Uterus (tissue), 4 donors: ENCODE measurements around the gene PDE1C. TPM values are rescaled to one million over a fixed set of nuclear protein-coding genes. Genes with fewer than 3 reads are reported as not detected.

Experiments used
- DNase-seq, 2 donors: peaks; one replicate each; pipeline ENCODE4 v3.0.0-alpha.2; 2019 to 2020
- H3K27ac ChIP-seq, 2 donors: fragments of 200-600 bp; sonication (generic); 1 replicate in 1 of 2; 2 replicates in 1 of 2; pipeline ENCODE4 v1.5.1; 2016 to 2018
- H3K27me3 ChIP-seq, 2 donors: fragments of 200-600 bp; sonication (generic); one replicate each; pipeline ENCODE4 v1.5.1; 2018 to 2019; ENCODE audit warnings: control low read depth in 1 of 2
- H3K36me3 ChIP-seq, 2 donors: fragments of 200-600 bp; sonication (generic); one replicate each; pipeline ENCODE4 v1.5.1; 2019; ENCODE audit warnings: control low read depth in 1 of 2
- H3K4me1 ChIP-seq, 2 donors: fragments of 200-600 bp; sonication (generic); one replicate each; pipeline ENCODE4 v1.5.1; 2018 to 2019; ENCODE audit warnings: control low read depth in 1 of 2
- H3K4me3 ChIP-seq, 2 donors: fragments of 200-600 bp; sonication (generic); 1 replicate in 1 of 2; 2 replicates in 1 of 2; pipeline ENCODE4 v1.5.1; 2018 to 2019; ENCODE audit warnings: mild to moderate bottlenecking in 1 of 2
- H3K9me3 ChIP-seq, 2 donors: fragments of 200-600 bp; sonication (generic); one replicate each; pipeline ENCODE4 v1.5.1; 2019; ENCODE audit warnings: control low read depth in 1 of 2
- CTCF ChIP-seq, 4 experiments: fragments of 200-600 bp in 2 of 4; fragments of 450-650 bp in 2 of 4; sonication (generic) in 2 of 4; IDR thresholded peaks; one replicate each; pipeline ENCODE4 v1.5.1; 2016 to 2019; ENCODE audit warnings: antibody characterized with exemption in 4 of 4, mild to moderate bottlenecking in 2 of 4, moderate library complexity in 1 of 4
- POLR2A ChIP-seq, 2 donors: fragments of 450-650 bp; IDR thresholded peaks; one replicate each; pipeline ENCODE4 v1.6.1; 2016; ENCODE audit warnings: antibody characterized with exemption in 2 of 2, mild to moderate bottlenecking in 1 of 2, moderate library complexity in 1 of 2
- intact Hi-C: fragments of 100-400 bp; cut with DNase I; formaldehyde crosslinking; loops from one replicate; pipeline ENCODE4 v1.15.1; 2023; ENCODE audit warnings: low total_unique reads
- total RNA-seq, 4 donors: library from RNA; depleted of rRNA in 3 of 4; stranded (reverse); fragments of >200 nt in 3 of 4; gene quantifications; one replicate each; pipeline versions ENCODE4 v1.1.0 to v1.2.4, GENCODE V29; 2014 to 2023
- donor health status: DM: yes; HTN: yes; CAD: no.

Gene PDE1C
- total RNA-seq, 4 donors from 2014 or later, result 5.9 to 26.4 (median 13.7) TPM

- DNase-seq, result no peak
- H3K4me3 ChIP-seq, result no peak overlapping the region
- intact Hi-C loops, result no loop called here
- no peak overlapping the region for H3K27ac ChIP-seq
- no peaks in the 10 kb centered on the region for H3K9me3 ChIP-seq
- H3K4me1 ChIP-seq, result no peaks in the 10 kb centered on the region
- H3K27me3 ChIP-seq, result no peaks in the 10 kb centered on the region
- TF ChIP-seq CTCF (IDR thresholded peaks at IDR 0.05), result no peak
- TF ChIP-seq POLR2A (IDR thresholded peaks at IDR 0.05), result no peak
- H3K36me3 ChIP-seq, result no peaks in the 10 kb centered on the region
Measured at GRCh38 chr7:32108651-32109050, 38.4 kb upstream of the PDE1C start.

GRCh38 chr7:32104766-32105165 lies 34.6 kb upstream of the PDE1C start:
- intact Hi-C loops, result no loop called here
- no peak for TF ChIP-seq CTCF (IDR thresholded peaks at IDR 0.05)
- Histone ChIP-seq H3K36me3 (no peaks in the 10 kb centered on the region), H3K4me1 (no peaks in the 10 kb centered on the region), H3K4me3 (no peak overlapping the region), H3K9me3 (no peaks in the 10 kb centered on the region), H3K27ac (no peak overlapping the region), H3K27me3 (no peaks in the 10 kb centered on the region)
- DNase-seq, result no peak

GRCh38 chr7:32103361-32103760 lies 33.2 kb upstream of the PDE1C start:
- no peak overlapping the region for H3K4me3 ChIP-seq
- intact Hi-C loops, result no loop called here
- no peaks in the 10 kb centered on the region for H3K36me3 ChIP-seq
- no peaks in the 10 kb centered on the region for H3K27me3 ChIP-seq
- no peaks in the 10 kb centered on the region for H3K4me1 ChIP-seq
- H3K9me3 ChIP-seq, result no peaks in the 10 kb centered on the region
- no peak overlapping the region for H3K27ac ChIP-seq
- TF ChIP-seq POLR2A (IDR thresholded peaks at IDR 0.05), result no peak
- TF ChIP-seq CTCF (IDR thresholded peaks at IDR 0.05), result no peak
- DNase-seq, result no peak

- intact Hi-C loops, result no loop called here
- Histone ChIP-seq H3K4me3 (no peak overlapping the region), H3K4me1 (no peaks in the 10 kb centered on the region), H3K36me3 (no peaks in the 10 kb centered on the region), H3K9me3 (no peaks in the 10 kb centered on the region), H3K27me3 (no peaks in the 10 kb centered on the region), H3K27ac (no peak overlapping the region)
- DNase-seq, result no peak
- no peak for TF ChIP-seq CTCF (IDR thresholded peaks at IDR 0.05)
- TF ChIP-seq POLR2A (IDR thresholded peaks at IDR 0.05), result no peak
Measured at GRCh38 chr7:32102432-32102873, 32.2 kb upstream of the PDE1C start.

- Histone ChIP-seq H3K36me3 (no peaks in the 10 kb centered on the region), H3K27me3 (no peaks in the 10 kb centered on the region), H3K27ac (no peak overlapping the region), H3K4me3 (no peak overlapping the region), H3K4me1 (no peaks in the 10 kb centered on the region), H3K9me3 (no peaks in the 10 kb centered on the region)
- intact Hi-C loops, result no loop called here
- TF ChIP-seq CTCF (IDR thresholded peaks at IDR 0.05) (no peak), POLR2A (IDR thresholded peaks at IDR 0.05) (no peak)
- DNase-seq, result no peak
Measured at GRCh38 chr7:32100407-32100907, 30.2 kb upstream of the PDE1C start.
